HG02571 (cell line): Measurements from ENCODE around the gene GBP1.
"Not testable (repeated sequence)": the region's sequence is repeated elsewhere in the genome, so short reads cannot be mapped to it uniquely, and the experiment has no call there.

Source experiments
- ATAC-seq: cut with Tn5 transposase; IDR thresholded peaks from one replicate; pipeline ENCODE4 v1.9.1; 2021; ENCODE audit warnings: mild to moderate bottlenecking, moderate library complexity; ENCODE audit not compliant: unreplicated experiment

The GBP1 gene

DNA sequence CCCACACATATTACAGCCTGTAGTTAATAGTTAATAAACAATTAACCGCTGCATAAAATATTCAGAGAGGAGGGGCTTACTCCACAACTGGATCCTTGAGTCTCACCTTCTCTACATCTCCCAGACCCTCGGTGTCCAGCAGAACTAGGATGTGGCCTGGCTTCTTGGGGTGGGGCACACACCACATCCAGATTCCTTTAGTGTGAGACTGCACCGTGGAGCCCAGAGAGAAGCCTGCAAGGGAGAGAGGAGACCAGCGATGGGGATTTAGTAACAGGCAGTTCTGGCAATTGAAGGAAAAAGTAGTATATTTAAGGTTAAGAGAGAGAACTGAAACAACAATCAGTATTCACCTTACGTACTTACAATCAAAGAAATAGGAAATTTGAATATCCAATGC lies 4.9 kb downstream of the GBP1 start:
- ATAC-seq, result no peak

DNA sequence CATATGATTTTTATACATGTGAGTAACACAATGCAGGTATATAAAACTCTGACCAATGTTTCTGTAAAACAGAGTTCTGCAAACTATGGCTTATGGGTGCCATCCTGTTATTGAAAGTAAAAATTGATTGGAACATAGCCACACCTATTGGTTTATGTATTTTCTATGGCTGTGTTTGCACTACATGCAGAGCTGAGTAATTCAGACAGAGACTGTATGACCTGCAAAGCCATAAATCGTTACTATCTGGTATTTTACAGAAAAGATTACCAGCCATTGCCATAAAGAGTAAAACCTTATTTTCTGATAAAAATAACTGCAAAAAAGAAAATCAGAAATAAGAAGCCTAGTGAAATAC lies 13.1 kb downstream of the GBP1 start:
- no peak for ATAC-seq

DNA sequence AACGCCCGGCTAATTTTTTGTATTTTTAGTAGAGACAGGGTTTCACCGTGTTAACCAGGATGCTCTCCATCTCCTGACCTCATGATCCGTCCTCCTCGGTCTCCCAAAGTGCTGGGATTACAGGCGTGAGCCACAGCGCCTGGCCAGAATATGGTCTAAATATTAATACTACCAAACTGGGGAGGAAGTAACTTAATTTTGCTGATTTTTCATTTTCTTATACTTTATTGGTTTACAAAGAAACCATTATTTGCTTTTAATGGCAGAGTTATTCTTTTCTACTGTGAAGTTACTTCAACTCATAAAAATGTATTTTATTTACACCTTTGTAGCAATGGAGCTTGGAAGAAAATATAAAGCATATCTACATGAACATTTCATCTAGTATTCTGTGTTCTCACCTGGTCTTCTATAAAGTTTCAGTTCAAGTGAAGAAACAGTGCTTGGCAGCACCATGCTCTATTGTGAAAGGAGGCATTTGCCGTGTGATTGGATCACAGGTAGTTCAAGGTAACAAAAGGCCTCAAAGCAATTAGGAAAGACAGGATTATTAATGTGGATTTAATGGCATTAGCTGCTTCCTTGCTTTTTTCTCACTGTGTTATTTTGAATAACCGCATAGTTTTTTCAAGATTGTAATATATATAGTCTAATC lies 13.6 kb downstream of the GBP1 start:
- ATAC-seq, result no peak

DNA sequence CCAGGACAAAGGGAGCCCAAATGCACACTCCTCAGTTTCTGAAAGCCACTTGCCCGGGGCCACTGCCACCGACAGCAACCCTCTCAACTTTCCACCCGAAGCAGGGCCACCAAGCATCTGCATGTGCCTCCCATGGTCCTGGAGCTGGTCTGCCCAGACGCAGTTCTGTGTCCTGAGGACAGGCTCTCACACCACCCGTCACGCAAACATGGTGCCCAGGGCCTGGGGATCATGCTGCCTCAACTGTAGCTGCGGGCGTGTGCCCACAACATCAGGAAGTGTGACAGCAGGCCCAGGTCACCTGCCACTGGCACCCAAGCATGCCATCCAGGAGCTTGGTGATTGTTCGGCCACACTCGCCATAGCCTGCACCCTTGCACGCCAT lies 14.4 kb downstream of the GBP1 start:
- no peak for ATAC-seq

DNA sequence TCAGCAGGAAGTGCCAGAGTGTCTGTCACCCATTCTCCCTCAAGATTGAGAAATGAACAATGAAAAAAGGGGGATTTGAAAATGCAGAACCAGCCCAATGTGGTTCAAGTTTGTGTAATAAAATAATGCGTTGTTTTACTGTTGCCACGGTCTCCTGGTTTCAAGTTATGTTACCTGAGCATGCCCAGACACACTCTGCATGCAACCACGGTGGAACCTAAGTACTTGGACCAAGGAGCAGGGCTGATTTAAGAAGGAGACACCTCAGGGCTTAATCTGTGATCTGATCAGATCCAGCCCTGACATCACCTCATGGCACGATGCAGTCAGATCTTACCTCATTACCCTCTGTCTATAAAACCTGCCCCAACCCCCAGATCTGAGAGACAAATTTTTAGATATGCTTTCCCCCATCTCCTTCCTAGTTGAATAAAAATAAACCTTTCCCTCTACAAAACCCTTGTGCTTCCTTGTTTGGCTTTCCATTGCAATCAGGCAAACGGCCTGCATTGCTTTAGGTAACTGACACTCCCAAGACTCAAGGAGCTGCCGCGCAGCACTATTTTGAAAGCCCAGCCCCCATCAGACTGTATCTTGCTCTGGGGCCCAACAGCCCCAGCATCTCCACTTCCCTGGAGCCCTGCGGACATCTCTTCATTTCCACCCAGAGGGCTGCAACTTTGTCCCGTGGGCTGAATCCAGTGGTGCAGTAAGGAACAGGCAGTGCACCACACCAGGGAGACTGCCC lies 14.9 kb downstream of the GBP1 start:
- ATAC-seq, result not testable (repeated sequence)

DNA sequence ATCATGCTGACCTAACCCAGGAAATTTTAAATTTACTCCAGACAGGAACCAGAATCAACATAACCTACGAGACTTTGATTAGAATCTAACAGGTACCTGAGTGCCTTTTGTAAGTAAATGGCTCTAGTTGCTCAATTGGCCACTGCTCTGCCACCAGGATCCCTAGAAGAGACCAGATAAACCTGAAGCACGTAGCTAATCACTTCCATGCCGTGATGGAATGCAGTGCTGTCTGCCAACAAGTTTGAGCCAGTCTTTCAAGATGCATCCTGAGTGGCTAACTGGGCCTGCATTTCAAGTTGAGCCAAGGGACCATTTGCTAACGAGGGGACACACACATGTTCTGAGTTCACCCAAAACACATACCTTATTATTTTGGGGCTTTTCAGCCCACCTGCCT lies 15.8 kb downstream of the GBP1 start:
- ATAC-seq, result not testable (repeated sequence)

DNA sequence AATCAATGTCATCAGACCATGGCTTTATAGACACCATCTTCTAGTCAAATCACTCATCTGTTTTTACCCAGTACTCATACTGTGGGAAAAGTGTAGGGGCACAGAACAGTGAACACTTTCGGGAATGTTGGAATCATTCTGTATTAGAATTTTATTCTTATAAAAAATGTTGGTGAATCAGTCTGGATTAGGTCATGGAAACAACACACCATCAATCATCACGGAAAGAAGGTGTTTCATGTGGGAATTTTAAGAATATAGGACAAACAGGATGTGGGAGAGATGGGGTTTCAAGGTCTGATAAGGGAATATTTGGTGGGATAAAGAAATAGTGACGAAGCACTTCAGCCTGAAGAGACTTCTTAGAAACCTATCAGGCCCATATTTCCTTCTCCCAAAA lies 17.3 kb downstream of the GBP1 start:
- no peak for ATAC-seq

DNA sequence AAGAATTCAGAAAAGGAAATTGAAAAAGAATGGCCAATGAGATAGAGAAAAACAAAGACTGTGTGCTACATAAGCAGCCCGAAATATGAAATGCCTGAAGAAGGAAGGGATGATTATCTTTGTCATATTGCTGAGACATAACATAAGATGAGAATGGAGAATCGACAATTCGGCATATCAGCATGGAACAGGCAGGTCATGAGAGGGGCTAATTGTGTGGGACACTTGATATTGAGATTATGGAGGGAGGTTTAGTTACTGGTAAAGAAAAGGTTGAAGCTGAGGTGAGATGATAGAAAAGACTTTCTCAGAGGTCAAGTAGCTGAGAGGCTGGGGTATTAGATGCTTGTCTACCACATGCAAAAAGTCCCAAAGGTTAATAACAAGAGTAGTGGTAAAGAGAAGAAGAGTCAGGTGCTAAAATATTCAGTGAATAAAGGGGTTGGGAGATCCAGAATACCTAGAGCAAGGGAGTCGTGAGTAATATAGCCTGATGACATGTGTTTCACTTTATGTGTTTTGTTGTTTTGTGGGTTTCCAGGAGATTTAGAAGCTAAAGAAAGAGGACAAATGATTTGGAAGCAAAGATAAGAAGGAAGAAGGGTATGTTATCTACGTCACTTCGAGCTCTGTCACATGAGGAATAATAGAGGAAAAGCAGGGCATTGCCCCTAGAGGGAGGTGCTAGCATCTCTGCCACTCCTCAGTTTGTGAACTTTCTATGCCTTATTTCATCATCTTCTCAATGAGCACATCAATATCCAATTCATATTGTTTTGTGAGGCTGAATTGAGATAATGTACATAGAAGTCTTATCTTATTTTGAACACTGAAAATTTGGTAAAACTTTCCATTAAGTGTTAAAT lies 18.5 kb downstream of the GBP1 start:
- not testable (repeated sequence) for ATAC-seq

DNA sequence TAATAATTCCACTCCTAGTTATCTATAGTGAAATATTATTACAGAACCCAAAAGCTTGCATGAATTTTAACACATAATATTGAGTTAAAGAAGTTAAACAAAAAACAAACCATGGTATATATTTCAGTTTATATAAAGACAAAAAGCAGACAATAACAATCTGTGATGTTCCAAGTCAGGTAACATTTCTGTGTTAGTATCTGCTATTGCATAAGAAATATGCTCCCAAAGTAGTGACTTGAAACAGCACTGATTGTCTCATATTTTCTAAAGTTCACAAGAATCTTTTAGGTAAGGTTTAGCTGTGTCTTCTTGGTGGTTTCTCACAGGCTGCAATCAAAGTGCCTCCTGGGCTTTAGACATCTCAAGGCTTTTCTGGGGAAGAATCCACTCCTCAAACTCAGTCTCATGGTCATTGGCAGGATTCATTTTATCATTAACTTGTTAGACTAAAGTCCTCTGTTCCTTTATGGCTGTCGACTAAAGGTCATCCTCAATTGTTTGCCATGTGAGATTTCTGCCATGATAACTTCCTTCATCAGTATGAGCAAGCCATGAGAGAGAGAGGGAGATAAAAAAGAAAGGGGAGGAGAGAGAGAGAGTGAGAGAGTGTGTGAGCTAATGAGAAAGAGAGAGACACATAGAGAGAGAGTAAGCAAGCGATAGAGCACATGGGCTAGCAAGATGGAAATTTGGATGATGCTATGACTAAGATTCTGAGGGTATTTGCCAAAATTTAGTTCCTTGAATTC lies 19.9 kb downstream of the GBP1 start:
- ATAC-seq, result no peak

DNA sequence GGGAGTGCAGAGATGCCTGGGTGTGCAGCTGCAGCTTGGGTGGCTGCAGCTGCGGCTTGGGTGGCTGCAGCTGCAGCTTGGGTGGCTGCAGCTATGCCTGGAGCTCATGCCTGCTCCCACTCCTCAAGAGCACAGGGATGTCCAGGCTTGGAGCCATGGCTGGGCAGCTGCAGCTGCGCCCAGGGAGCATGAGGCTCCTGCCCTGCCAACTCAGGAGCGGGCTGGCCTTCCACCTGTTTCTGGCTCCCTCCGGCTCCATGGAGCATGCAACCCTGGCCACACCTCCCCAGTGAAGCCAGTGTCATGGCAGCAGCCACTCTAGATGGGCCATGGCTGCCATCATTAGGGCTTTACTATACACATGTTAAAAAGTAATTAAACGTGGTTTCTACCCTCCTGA lies 21.1 kb downstream of the GBP1 start:
- no peak for ATAC-seq

DNA sequence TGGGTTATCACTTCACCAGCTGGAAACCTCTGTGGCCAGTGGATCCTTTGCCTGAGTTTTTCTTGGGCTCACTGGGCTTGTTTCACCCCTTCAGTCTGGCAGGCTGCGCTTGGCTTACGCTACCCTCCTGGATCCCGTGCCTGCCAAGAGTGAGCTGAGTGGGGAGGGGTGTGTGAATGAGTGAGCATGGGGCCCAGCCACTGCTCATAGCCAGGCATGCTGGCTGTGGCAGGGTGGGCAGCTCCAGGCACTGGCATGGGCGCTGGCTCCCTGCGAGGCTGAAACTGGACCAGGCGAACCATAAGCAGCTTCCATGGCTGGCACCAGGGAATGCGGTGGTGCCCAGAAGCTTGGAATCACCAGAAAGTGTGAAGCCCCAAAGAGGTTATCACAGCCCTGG lies 22.5 kb downstream of the GBP1 start:
- no peak for ATAC-seq

DNA sequence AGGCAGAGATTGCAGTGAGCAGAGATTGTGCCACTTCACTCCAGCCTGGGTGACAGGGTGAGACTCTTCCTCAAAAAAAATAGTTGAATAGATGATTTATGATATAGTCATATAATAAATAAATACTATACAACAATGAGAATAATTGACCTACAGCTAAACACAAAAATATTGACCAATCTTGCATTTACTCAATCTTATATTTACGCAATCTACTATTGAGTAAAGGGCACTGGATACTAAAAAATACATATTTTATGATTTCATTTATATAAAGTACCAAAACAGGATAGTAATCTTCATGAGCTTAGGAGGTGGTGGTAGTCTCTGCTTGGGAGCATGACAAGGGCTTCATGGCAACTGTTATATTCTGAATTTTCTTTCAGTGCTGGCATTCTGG lies 23.3 kb downstream of the GBP1 start:
- no peak for ATAC-seq

DNA sequence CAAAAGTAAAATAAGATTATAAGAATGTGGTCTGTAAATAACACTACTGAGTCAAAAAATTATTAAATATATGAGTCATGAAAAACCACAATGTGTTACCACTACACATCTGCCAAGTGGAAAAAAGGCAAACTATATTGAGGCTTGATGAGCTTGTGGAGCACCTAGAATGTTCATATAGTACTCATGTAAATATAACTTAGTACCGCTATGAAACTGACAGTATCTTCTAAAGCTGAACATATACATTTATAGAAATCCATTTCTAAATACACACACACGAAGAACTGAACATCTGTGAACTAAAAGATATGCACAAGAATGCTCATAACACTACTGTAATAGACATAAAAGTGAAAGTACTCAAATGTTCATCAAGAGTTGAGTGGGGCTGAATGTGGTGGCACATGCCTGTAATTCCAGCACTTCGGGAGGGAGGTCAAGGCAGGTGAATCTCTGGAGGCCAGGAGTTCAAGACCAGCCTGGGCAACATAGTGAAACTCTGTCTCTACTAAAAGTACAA lies 23.8 kb downstream of the GBP1 start:
- peak; percentile 96 for ATAC-seq

DNA sequence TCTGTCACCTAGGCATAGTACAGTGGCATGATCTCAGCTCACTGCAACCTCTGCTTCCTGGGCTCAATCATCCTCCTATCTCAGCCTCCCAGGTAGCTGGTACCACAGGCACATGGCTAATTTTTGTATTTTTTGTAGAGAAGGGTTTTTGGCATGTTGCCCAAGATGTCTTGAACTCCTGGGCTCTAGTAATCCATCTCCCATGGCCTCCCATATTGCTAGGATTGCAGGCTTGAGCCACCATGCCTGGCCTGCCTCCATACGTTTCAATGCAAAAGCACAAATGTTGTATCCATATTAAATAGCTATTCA lies 24.7 kb downstream of the GBP1 start:
- no peak for ATAC-seq

DNA sequence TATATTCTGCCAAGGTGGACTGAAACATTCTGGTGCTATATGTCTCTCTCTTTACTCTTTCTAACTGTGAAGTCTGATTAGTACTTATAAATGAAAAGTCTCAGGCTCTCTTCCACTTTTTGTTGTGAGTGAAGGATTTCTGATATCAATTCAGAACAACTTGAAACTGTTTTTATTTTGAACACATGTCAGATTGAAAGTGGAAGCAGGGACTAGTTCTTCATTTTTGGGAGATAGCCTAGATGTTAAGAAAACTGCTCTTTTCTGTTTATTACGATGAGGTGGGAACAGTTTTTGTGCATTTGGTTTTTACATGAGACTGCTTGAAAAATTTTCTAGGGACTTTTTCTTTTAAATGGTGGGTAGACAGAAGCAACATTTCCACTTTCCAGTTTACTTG lies 27.8 kb downstream of the GBP1 start:
- no peak for ATAC-seq

DNA sequence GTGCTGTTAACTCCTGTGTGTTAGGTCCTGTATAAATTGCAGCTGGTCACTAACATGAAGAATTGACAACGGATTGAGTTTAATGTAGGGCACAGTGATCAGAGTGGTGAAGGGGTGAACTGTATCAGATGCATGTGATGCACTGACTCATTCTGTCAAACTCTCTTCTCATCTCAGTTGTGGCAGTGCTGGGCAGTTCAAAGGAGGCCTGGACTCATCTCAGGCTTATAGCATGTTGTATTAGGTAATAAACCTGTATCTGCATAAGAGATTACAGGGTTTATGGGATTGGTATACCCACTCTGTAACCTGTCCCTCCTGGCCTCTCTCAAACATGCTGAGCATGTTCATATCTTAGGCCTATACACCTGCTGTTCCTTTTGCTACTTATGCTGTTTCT lies 29.9 kb downstream of the GBP1 start:
- ATAC-seq, result no peak

DNA sequence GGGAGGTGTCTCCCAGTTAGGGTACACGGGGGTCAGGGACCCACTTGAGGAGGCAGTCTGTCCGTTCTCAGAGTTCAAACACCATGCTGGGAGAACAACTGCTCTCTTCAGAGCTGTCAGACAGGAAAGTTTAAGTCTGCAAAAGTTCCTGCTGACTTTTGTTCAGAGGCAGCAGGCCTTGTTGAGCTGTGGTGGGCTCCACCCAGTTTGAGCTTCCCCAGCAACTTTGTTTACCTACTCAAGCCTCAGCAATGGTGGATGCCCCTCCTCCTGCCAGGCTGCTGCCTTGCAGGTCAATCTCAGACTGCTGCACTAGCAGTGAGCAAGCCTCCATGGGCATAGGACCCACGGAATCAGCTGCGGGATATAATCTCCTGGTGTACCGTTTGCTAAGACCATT lies 31.0 kb downstream of the GBP1 start:
- not testable (repeated sequence) for ATAC-seq

DNA sequence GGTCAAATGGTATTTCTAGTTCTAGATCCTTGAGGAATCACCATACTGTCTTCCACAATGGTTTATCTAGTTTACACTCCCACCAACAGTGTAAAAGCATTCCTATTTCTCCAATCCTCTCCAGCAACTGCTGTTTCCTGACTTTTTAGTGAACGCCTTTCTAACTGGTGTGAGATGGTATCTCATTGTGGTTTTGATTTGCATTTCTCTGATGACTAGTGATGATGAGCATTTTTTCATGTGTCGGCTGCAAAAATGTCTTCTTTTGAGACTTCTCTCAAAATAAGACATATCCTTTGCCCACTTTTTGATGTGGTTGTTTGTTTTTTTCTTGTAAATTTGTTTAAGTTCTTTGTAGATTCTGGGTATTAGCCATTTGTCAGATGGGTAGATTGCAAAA lies 36.0 kb downstream of the GBP1 start:
- not testable (repeated sequence) for ATAC-seq

DNA sequence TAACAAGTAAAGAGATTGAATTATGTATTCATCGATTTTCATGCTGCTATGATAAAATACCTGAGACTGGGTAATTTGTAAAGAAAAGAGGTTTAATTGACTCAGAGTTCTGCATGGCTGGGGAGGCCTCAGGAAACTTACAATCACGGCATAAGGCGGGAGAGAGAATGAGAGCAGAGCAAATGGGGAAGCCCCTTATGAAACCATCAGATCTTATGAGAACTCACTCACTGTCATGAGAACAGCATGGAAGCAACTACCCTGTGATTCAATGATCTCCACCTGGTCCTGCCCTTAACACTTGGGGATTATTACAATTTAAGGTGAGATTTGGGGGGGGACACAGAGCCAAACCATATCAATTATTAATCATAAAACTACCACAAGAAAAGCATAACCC lies 39.1 kb downstream of the GBP1 start:
- no peak for ATAC-seq

DNA sequence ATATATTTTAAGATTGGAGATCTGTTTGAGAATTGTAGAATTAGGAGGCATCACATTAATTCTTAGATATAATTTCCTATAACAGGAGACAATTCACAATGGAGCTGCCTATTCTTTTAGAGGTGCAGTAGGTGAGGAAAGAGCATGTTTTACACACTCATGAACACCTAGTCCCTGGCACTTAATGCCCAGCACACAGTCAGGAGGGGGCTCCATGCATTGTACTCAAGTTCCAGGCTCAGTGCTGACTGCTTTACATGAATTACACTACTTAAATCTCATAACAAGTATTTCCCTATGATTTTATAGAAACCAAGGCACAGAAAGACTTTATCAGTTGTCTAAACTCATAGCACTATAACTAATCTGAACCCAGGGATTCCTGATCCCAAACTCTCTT lies 42.0 kb downstream of the GBP1 start:
- ATAC-seq, result no peak
